Loucy (cell line): Measurements from ENCODE around the gene CDHR2.
"Not testable (repeated sequence)": the region's sequence is repeated elsewhere in the genome, so short reads cannot be mapped to it uniquely, and the experiment has no call there.

Source experiments
- H2AFZ ChIP-seq: fragments of 200-600 bp; sonication (generic); 2 replicates; pipeline ENCODE4 v1.6.0; 2016; ENCODE audit warnings: antibody characterized with exemption, mild to moderate bottlenecking, low read length, moderate library complexity
- H3F3A ChIP-seq: fragments of 200-600 bp; 2 replicates; pipeline ENCODE4 v1.6.0; 2016; ENCODE audit warnings: antibody characterized with exemption, low read depth, mild to moderate bottlenecking
- H3K27me3 ChIP-seq: fragments of 200-600 bp; sonication (generic); 2 replicates; pipeline ENCODE4 v1.6.1; 2014; ENCODE audit warnings: low read length, mild to moderate bottlenecking; ENCODE audit not compliant: insufficient read depth, poor library complexity, severe bottlenecking
- H3K36me3 ChIP-seq: fragments of 200-600 bp; sonication (generic); 2 replicates; pipeline ENCODE4 v1.6.1; 2016; ENCODE audit warnings: low read length; ENCODE audit not compliant: insufficient read depth
- H3K4me1 ChIP-seq: fragments of 200-600 bp; sonication (generic); 2 replicates; pipeline ENCODE4 v1.5.1; 2014; ENCODE audit warnings: low read length, mild to moderate bottlenecking; ENCODE audit not compliant: insufficient read depth, poor library complexity, severe bottlenecking
- H3K4me2 ChIP-seq: fragments of 200-600 bp; sonication (generic); 2 replicates; pipeline ENCODE4 v1.6.0; 2014; ENCODE audit warnings: antibody characterized with exemption, low read length, low read depth, mild to moderate bottlenecking; ENCODE audit not compliant: poor library complexity, severe bottlenecking
- H3K4me3 ChIP-seq: fragments of 200-600 bp; sonication (generic); 2 replicates; pipeline ENCODE4 v1.5.1; 2014; ENCODE audit warnings: low read length, mild to moderate bottlenecking, mixed read lengths; ENCODE audit not compliant: poor library complexity, severe bottlenecking
- H3K79me2 ChIP-seq: fragments of 200-600 bp; sonication (generic); 2 replicates; pipeline ENCODE4 v1.6.1; 2014; ENCODE audit warnings: low read length; ENCODE audit not compliant: insufficient read depth
- H3K9ac ChIP-seq: fragments of 200-600 bp; sonication (generic); 2 replicates; pipeline ENCODE4 v1.6.0; 2014; ENCODE audit warnings: mild to moderate bottlenecking, low read depth, low read length, moderate library complexity; ENCODE audit not compliant: poor library complexity, severe bottlenecking
- H3K9me2 ChIP-seq: fragments of 200-600 bp; sonication (generic); replicated peaks from 2 replicates; pipeline ENCODE4 v1.6.1; 2016; ENCODE audit warnings: low read depth, low read length, mixed read lengths
- H3K9me3 ChIP-seq: fragments of 200-600 bp; sonication (generic); 2 replicates; pipeline ENCODE4 v1.6.1; 2014; ENCODE audit warnings: mild to moderate bottlenecking, antibody characterized with exemption, low read length, low read depth; ENCODE audit not compliant: insufficient read depth
- H4K20me1 ChIP-seq: fragments of 200-600 bp; sonication (generic); 2 replicates; pipeline ENCODE4 v1.6.0; 2014; ENCODE audit warnings: antibody characterized with exemption, low read length, mild to moderate bottlenecking; ENCODE audit not compliant: insufficient read depth, poor library complexity, severe bottlenecking
- EZH2phosphoT487 ChIP-seq: fragments of 200-600 bp; IDR thresholded peaks from 2 replicates; pipeline ENCODE4 v1.6.1; 2018; ENCODE audit warnings: antibody characterized with exemption, mild to moderate bottlenecking, moderate library complexity, borderline replicate concordance
- TF ChIP-seq, protein P1 (sequence below): fragments of 200-600 bp; sonication (generic); conservative IDR thresholded peaks from 2 replicates; pipeline ENCODE4 v1.5.1; 2014; ENCODE audit warnings: mild to moderate bottlenecking, antibody characterized with exemption, low read length

CDHR2 gene

DNA sequence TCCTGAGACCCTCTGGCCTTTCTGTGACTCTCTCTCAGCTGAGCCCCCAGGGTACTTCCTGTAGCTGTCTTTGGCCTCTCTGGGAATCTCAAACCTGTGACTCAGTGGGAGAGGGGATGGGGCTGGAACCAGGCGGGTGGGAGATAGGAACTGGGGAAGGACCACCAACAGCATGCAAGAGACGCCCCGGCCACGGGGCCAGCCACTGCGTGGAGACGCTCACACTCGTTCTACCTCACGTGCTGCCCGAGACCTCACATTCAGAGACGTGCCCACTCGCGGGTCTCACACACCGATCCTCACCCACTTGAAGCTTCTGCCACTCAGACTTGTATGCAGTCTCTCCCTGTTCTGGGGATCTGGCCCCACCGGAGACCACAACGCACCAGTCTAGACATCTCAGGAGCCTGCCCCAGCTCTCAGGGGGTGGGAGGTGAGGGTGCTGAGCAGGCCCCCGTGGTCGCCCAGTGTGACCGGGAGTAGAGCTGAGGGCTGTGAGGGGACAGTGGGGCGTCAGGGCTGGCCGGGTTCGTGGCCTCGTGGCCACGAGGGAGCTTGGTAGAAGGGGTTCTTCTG is 47.0 kb downstream of the CDHR2 start:
- Histone ChIP-seq H4K20me1 (no peaks in the 10 kb centered on the region), H3K36me3 (no peaks in the 10 kb centered on the region), H2AFZ (no peak overlapping the region)

DNA sequence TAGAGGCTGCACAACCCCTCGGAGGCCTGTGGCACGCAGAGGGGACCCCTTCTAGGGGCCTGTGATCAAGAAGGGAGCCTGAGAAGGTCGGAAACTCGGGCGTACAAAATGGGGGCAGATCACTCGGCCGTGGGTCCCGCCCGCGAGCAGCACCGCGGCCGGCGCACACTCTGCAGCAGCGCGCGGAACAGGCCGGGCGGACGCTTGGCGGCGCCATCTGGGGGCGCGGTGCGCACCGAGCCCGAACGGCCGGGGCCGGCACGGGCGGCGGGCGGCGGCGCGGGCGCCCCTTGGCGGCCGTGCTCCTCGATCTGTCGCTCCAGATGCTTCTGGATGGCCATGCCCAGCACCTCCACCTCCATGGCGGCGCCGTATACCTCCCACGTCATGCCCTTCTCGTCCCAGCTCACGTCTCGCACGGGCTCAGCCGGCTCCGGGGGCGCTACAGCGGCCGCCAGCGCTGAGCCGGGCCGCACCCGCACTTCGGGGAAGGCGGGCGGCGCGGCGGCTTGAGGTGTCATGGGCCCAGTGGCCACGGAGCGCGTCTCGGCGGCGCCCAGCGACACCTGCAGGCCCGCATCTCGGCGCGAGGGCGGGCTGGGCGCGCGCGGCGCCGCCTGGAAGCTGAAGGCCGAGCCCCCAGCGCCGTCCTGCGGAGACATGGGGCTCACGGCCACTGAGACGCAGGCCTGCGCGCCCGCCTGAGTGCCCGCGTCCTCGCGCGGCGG is 47.7 kb downstream of the CDHR2 start:
- Histone ChIP-seq H3K79me2 (no peaks in the 10 kb centered on the region), H3F3A (no peaks in the 10 kb centered on the region), H3K4me2 (no peak overlapping the region), H4K20me1 (no peaks in the 10 kb centered on the region), H3K36me3 (no peaks in the 10 kb centered on the region), H3K27me3 (no peaks in the 10 kb centered on the region), H3K9ac (no peak overlapping the region), H3K9me2 (no peaks in the 10 kb centered on the region), H2AFZ (no peak overlapping the region), H3K9me3 (no peaks in the 10 kb centered on the region), H3K4me3 (no peak overlapping the region), H3K4me1 (no peaks in the 10 kb centered on the region)
- TF ChIP-seq EZH2phosphoT487: no peak
- TF ChIP-seq, protein P1, sequence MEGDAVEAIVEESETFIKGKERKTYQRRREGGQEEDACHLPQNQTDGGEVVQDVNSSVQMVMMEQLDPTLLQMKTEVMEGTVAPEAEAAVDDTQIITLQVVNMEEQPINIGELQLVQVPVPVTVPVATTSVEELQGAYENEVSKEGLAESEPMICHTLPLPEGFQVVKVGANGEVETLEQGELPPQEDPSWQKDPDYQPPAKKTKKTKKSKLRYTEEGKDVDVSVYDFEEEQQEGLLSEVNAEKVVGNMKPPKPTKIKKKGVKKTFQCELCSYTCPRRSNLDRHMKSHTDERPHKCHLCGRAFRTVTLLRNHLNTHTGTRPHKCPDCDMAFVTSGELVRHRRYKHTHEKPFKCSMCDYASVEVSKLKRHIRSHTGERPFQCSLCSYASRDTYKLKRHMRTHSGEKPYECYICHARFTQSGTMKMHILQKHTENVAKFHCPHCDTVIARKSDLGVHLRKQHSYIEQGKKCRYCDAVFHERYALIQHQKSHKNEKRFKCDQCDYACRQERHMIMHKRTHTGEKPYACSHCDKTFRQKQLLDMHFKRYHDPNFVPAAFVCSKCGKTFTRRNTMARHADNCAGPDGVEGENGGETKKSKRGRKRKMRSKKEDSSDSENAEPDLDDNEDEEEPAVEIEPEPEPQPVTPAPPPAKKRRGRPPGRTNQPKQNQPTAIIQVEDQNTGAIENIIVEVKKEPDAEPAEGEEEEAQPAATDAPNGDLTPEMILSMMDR: no peak

More for the DNA sequence above, 47.0 kb downstream of the CDHR2 start:
- Histone ChIP-seq H3F3A (no peaks in the 10 kb centered on the region), H3K4me1 (no peaks in the 10 kb centered on the region), H3K9me3 (no peaks in the 10 kb centered on the region), H3K9ac (no peak overlapping the region), H3K79me2 (no peaks in the 10 kb centered on the region), H3K9me2 (no peaks in the 10 kb centered on the region), H3K27me3 (no peaks in the 10 kb centered on the region), H3K4me2 (no peak overlapping the region), H3K4me3 (no peak overlapping the region)
- TF ChIP-seq, protein P1: no peak
- TF ChIP-seq EZH2phosphoT487: no peak

DNA sequence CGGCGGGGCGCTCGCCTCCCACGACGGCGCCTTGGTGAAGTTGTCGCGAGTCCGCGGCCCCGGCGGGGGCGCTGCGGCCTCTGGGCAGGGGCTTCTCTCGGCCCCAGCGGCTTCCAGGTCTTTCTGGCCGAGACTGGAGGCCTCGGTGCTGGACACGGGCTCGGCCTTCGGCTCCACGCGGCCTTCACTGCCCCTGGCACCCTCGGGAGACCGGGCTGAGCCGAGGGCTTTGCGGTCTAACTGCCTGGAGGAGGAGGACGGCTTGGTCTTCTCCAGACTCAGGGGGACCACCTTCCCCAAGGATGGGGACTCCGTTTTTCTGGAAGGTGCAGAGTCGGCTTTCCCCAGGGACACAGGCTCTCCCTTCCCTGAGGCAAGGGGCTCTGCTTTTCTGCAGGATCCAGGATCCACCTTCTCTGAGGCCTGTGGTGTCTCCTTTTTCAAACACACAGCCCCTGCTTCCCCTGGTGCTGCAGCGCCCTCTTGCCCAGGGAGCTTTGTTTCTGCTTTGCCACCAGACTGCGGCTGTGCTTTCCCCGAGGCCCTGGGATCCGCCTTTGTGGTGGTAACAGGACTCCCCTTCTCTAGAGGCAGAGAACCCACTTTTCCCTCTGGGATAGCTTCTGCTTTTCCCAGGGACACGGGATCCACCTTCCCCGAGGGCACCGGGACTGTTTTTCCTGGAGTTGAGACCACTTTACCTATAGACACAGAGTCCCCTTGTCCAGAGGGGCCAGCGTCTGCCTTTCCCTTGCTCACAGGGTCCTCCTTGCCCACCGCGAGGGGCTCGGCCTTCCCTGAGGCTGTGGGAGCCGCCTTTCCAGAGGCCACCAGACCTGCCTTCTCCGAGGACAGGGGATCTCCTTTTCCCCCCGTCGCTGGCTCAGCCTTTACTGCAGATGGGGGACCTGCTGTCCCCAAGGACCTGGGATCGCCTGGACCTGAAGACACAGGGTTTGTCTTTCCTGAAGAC is 48.6 kb downstream of the CDHR2 start:
- no peak overlapping the region for H3K4me2 ChIP-seq
- TF ChIP-seq EZH2phosphoT487: no peak
- TF ChIP-seq, protein P1: no peak
- no peaks in the 10 kb centered on the region for H3K9me2 ChIP-seq
- no peak overlapping the region for H2AFZ ChIP-seq
- H3K79me2 ChIP-seq: no peaks in the 10 kb centered on the region
- H3F3A ChIP-seq: no peaks in the 10 kb centered on the region
- no peak overlapping the region for H3K9ac ChIP-seq
- no peak overlapping the region for H3K4me3 ChIP-seq
- no peaks in the 10 kb centered on the region for H3K36me3 ChIP-seq
- H3K9me3 ChIP-seq: no peaks in the 10 kb centered on the region
- no peaks in the 10 kb centered on the region for H3K27me3 ChIP-seq
- no peaks in the 10 kb centered on the region for H3K4me1 ChIP-seq
- no peaks in the 10 kb centered on the region for H4K20me1 ChIP-seq

DNA sequence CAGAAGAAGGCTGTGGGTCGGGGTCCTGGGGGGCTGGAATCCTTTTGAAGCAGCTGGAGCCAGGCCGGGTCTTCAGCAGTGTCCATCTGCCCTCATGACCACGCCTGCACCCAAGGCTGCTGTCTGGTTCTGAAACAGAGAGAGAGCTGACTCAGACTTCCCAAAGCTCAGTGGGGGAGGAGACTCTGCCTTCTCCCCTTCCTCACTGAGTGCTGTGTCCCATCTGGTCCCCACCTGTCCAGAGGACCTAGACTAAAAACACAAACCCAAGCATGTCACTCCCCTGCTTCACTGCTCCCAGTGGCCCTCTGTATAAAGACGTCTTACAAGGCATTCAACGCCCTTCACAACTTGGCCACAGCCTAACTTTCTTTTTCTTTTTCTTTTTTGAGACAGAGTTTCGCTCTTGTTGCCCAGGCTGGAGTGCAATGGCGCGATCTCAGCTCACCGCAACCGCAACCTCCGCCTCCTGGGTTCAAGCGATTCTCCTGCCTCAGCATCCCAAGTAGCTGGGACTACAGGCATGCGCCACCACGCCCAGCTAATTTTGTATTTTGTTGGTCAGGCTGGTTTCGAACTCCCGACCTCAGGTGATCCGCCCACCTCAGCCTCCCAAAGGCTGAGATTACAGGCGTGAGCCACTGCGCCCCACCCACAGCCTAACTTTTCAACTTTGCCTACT is 50.7 kb downstream of the CDHR2 start:
- not testable (repeated sequence) for H4K20me1 ChIP-seq, H3K4me1 ChIP-seq, H3K9me2 ChIP-seq, H3K9me3 ChIP-seq, H3K4me3 ChIP-seq, H3K79me2 ChIP-seq, H3K27me3 ChIP-seq, H3K9ac ChIP-seq, H3K36me3 ChIP-seq, H3K4me2 ChIP-seq, H2AFZ ChIP-seq, H3F3A ChIP-seq
